Transverse colon (tissue), 4 donors: ENCODE data around the gene CDC45. TPM values are rescaled to one million over a fixed set of nuclear protein-coding genes. Genes with fewer than 3 reads are reported as not detected.

Experiments used
- DNase-seq: peaks from one replicate; pipeline ENCODE4 v3.0.0-alpha.2; 2019
- H3K27ac ChIP-seq, 4 donors: fragments of 200-600 bp; sonication (generic); 2 replicates each; pipeline ENCODE4 v1.5.1; 2016 to 2018; ENCODE audit warnings: inconsistent platforms in 4 of 4
- H3K27me3 ChIP-seq: fragments of 200-600 bp; sonication (generic); 2 replicates; pipeline ENCODE4 v1.5.1; 2017; ENCODE audit warnings: inconsistent platforms
- H3K36me3 ChIP-seq, 4 donors: fragments of 200-600 bp; sonication (generic); 2 replicates each; pipeline ENCODE4 v1.5.1; 2017 to 2019; ENCODE audit warnings: inconsistent platforms in 4 of 4
- H3K4me1 ChIP-seq, 4 donors: fragments of 200-600 bp; sonication (generic); 2 replicates each; pipeline ENCODE4 v1.5.1; 2017 to 2020; ENCODE audit warnings: inconsistent platforms in 4 of 4
- H3K4me3 ChIP-seq, 4 donors: fragments of 200-600 bp; sonication (generic); 1 replicate in 1 of 4; 2 replicates in 3 of 4; pipeline versions ENCODE4 v1.5.1 to v1.6.1; 2017 to 2019; ENCODE audit warnings: inconsistent platforms in 4 of 4
- H3K9me3 ChIP-seq, 2 donors: fragments of 200-600 bp; sonication (generic); 2 replicates each; pipeline ENCODE4 v1.5.1; 2017 to 2019; ENCODE audit warnings: inconsistent platforms in 2 of 2
- CTCF ChIP-seq, 5 experiments: fragments of 200-600 bp in 3 of 5; fragments of 450-650 bp in 2 of 5; sonication (generic) in 3 of 5; IDR thresholded peaks; 1 replicate in 2 of 5; 2 replicates in 3 of 5; pipeline ENCODE4 v1.5.1; 2016 to 2017; ENCODE audit warnings: antibody characterized with exemption in 5 of 5, inconsistent platforms in 3 of 5, mild to moderate bottlenecking in 2 of 5, moderate library complexity in 1 of 5
- EP300 ChIP-seq: sonication (generic); formaldehyde crosslinking; IDR thresholded peaks from one replicate; pipeline ENCODE4 v1.6.1; 2017; ENCODE audit warnings: antibody characterized with exemption, low read depth
- POLR2A ChIP-seq: fragments of 450-650 bp; IDR thresholded peaks from one replicate; pipeline ENCODE4 v1.6.1; 2016; ENCODE audit warnings: antibody characterized with exemption, mild to moderate bottlenecking, moderate library complexity
- POLR2AphosphoS5 ChIP-seq, 3 donors: sonication (generic); formaldehyde crosslinking; IDR thresholded peaks; one replicate each; pipeline ENCODE4 v1.6.1; 2016; ENCODE audit warnings: antibody characterized with exemption in 3 of 3
- WGBS, 2 donors: methylation state at CpG; one replicate each; pipeline ENCODE4 v1.1.5; 2018; ENCODE audit warnings: low coverage in 1 of 2; 5-methylcytosine and 5-hydroxymethylcytosine counted together
- in situ Hi-C, 4 donors: fragments of 200-750 bp; cut with MboI; loops; one replicate each; pipeline versions ENCODE4 v1.15.0 to v1.15.1; 2017; ENCODE audit warnings: low sequenced_read_pairs in 3 of 4, low pct_ligation_motif_present in 1 of 4, low pct_unique_long_range_greater_than_20kb in 1 of 4
- intact Hi-C: fragments of 100-400 bp; cut with DNase I; formaldehyde crosslinking; loops from one replicate; pipeline ENCODE4 v1.15.1; 2023; ENCODE audit warnings: low total_unique reads
- total RNA-seq, 4 donors: library from RNA; depleted of rRNA; stranded (reverse); fragments of >200 nt; gene quantifications; one replicate each; pipeline ENCODE4 v1.1.0, GENCODE V29; 2016

Gene CDC45
- total RNA-seq, 4 donors from 2014 or later: 1.1 to 2.0 (median 1.2) TPM; not detected in 1

GRCh38 chr22:19569276-19569640, 89.5 kb downstream of the CDC45 start:
- DNase-seq: no peak
- WGBS, 2 donors: 8% methylated on average over 1 of the region's 1 CpG; no CpG with 5 or more reads in 1 of the 2 donors
- H3K4me1 ChIP-seq: no peaks in the 10 kb centered on the region
- no peak overlapping the region for H3K4me3 ChIP-seq
- H3K36me3 ChIP-seq: no peaks in the 10 kb centered on the region
- TF ChIP-seq POLR2A: no peak
- TF ChIP-seq POLR2AphosphoS5 (IDR thresholded peaks at IDR 0.05): no peak
- no peak for TF ChIP-seq EP300
- no peak for TF ChIP-seq CTCF (IDR thresholded peaks at IDR 0.05)
- H3K27me3 ChIP-seq: no peaks in the 10 kb centered on the region
- intact Hi-C loops (no loop called here), in situ Hi-C loops (no loop called here)
- H3K27ac ChIP-seq: no peak overlapping the region
- H3K9me3 ChIP-seq: no peaks in the 10 kb centered on the region

GRCh38 chr22:19569976-19570375, 90.3 kb downstream of the CDC45 start:
- DNase-seq: no peak
- H3K4me1 ChIP-seq: no peaks in the 10 kb centered on the region
- 57 to 93% methylated on average over 1 to 2 of the region's 2 CpGs for WGBS, 2 donors
- no peaks in the 10 kb centered on the region for H3K27me3 ChIP-seq
- H3K9me3 ChIP-seq: no peaks in the 10 kb centered on the region
- no peak overlapping the region for H3K27ac ChIP-seq
- TF ChIP-seq POLR2AphosphoS5 (IDR thresholded peaks at IDR 0.05) (no peak), CTCF (IDR thresholded peaks at IDR 0.05) (no peak), EP300 (no peak), POLR2A (no peak)
- in situ Hi-C loops (no loop called here), intact Hi-C loops (no loop called here)
- no peaks in the 10 kb centered on the region for H3K36me3 ChIP-seq
- H3K4me3 ChIP-seq: no peak overlapping the region

Other genes with a start within 250 kb of the CDC45 start
- 1 to 10 TPM; 3.8 to 8.6 (median 5.6) TPM for gene CLTCL1, start 188.2 kb upstream of the CDC45 start, total RNA-seq
- 10 to 100 TPM; 18.3 to 29.3 (median 20.3) TPM for gene HIRA, start 48.2 kb upstream of the CDC45 start, total RNA-seq
- 10 to 100 TPM; 10.9 to 29.2 (median 13.7) TPM for gene MRPL40, start 47.4 kb upstream of the CDC45 start, total RNA-seq
- gene C22orf39, start 32.2 kb upstream of the CDC45 start, total RNA-seq: 10 to 100 TPM; 26.6 to 50.7 (median 39.4) TPM
- 10 to 100 TPM in 3 of 4 donors, 1 to 10 TPM in 1; 4.9 to 57.2 (median 36.8) TPM for gene UFD1, start 727 bp upstream of the CDC45 start, total RNA-seq
- 100 to 1,000 TPM in 1 of 4 donors, 10 to 100 TPM in 3; 29.5 to 126 (median 63.9) TPM for gene CLDN5, start 44.5 kb downstream of the CDC45 start, total RNA-seq
- gene SEPTIN5, start 234.6 kb downstream of the CDC45 start, total RNA-seq: 100 to 1,000 TPM in 1 of 4 donors, 1 to 10 TPM in 3; 2.5 to 709 (median 5.4) TPM
- gene GP1BB, start 243.6 kb downstream of the CDC45 start, total RNA-seq: 10 to 100 TPM in 1 of 4 donors, 1 to 10 TPM in 2, under 1 TPM in 1; 0.41 to 10.3 (median 1.8) TPM